AG10803 (cell line): ENCODE results near the gene CCDC74B.
"Not testable (repeated sequence)": the region's sequence is repeated elsewhere in the genome, so short reads cannot be mapped to it uniquely, and the experiment has no call there.

Source experiments
- DNase-seq: peaks from one replicate; pipeline ENCODE4 v3.0.0; 2010; ENCODE audit warnings: low read depth
- H3K4me3 ChIP-seq: 2 replicates; pipeline ENCODE4 v1.5.1; 2011; ENCODE audit warnings: mild to moderate bottlenecking, low read length, control low read depth
- TF ChIP-seq, protein P1 (sequence below): conservative IDR thresholded peaks from 2 replicates; pipeline ENCODE4 v1.5.1; 2011; ENCODE audit warnings: mild to moderate bottlenecking, low read length, control low read depth, inconsistent platforms

CCDC74B gene

GRCh38 chr2:130152816-130153595 is 8.1 kb upstream of the CCDC74B start:
- TF ChIP-seq, protein P1, sequence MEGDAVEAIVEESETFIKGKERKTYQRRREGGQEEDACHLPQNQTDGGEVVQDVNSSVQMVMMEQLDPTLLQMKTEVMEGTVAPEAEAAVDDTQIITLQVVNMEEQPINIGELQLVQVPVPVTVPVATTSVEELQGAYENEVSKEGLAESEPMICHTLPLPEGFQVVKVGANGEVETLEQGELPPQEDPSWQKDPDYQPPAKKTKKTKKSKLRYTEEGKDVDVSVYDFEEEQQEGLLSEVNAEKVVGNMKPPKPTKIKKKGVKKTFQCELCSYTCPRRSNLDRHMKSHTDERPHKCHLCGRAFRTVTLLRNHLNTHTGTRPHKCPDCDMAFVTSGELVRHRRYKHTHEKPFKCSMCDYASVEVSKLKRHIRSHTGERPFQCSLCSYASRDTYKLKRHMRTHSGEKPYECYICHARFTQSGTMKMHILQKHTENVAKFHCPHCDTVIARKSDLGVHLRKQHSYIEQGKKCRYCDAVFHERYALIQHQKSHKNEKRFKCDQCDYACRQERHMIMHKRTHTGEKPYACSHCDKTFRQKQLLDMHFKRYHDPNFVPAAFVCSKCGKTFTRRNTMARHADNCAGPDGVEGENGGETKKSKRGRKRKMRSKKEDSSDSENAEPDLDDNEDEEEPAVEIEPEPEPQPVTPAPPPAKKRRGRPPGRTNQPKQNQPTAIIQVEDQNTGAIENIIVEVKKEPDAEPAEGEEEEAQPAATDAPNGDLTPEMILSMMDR, result no peak
- DNase-seq, result no peak
- H3K4me3 ChIP-seq, result no peak overlapping the region

DNA sequence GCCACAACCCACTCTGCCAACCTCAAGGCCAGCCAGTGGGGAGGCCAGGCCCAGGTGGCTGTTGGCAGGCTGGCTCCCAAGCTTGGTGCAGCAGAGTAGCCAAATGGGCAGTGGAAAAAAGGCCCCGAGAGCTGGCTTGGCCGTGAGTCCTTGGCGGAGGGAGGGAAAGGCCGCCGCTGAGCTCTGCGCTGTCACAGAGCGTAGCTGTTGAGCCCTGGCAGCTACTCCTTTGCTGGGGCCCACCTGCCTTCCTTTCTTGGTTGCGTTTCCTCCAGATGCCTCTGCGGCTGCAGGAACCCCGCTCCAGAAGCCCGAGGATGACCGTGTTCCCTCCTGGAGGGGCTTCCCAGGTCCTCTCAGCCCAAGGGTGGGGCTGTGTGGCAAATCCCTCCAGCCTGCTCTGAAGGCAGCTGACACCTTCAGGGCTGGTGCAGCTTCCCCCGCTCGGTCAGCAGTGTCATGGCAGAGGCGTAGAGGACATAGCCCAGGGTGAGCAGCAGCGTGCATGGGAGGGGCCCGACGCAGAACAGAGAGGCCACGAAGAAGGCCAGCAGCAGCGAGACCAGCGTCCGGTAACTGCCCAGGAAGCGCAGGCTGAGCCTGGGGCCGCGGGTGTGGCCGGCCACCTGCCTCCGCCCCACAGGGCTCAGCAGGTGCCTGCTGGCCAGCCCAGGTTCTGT is 7.4 kb upstream of the CCDC74B start:
- DNase-seq, H3K4me3 ChIP-seq: not testable (repeated sequence)

- H3K4me3 ChIP-seq, DNase-seq: not testable (repeated sequence)
These were observed 6.2 kb upstream of the CCDC74B start for GRCh38 chr2:130151145-130151512.

- H3K4me3 ChIP-seq, result no peak overlapping the region
- TF ChIP-seq, protein P1, result no peak
- no peak for DNase-seq
These were observed 5.6 kb upstream of the CCDC74B start for GRCh38 chr2:130150181-130151144.

GRCh38 chr2:130148515-130148914 is 3.6 kb upstream of the CCDC74B start:
- not testable (repeated sequence) for H3K4me3 ChIP-seq, DNase-seq

DNA sequence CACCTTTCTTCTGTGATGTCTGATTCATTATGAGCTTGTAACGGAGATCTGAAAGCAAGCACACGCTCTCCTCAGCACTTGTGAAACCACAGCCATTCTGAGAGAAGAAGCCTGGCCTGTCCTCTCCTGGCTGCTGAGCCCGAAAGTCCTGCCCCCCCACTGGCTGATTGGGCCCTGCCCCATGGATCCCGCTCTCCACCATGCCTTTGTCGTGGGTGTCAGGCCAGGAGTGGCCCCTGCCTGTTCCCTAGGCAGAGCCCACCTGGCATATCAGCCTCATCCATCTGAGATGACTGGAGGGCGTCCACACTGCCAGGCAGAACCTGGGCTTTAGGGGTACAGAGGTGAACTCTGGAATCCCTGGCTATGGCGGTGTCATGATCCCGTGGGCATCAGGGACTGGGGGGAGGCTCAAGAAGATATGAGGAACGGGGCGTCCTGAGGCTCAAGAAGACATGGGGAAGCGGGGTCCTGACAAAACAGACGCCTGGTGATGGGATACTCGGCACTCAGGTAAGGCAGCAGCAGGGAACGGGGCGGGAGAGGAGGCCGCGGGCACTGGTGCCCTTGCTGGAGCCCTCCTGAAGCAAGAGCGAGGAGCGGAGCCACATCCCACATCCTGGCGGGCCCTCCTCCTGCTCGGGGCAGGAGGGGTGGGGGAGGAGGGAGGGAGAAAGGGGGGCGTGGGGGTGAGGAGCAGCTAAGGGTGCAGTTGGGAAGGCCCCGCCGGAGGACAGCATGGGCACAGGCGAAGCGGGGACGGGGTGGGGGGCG is 1.5 kb downstream of the CCDC74B start:
- not testable (repeated sequence) for DNase-seq
- peak overlapping the region; percentile 55 for H3K4me3 ChIP-seq

DNA sequence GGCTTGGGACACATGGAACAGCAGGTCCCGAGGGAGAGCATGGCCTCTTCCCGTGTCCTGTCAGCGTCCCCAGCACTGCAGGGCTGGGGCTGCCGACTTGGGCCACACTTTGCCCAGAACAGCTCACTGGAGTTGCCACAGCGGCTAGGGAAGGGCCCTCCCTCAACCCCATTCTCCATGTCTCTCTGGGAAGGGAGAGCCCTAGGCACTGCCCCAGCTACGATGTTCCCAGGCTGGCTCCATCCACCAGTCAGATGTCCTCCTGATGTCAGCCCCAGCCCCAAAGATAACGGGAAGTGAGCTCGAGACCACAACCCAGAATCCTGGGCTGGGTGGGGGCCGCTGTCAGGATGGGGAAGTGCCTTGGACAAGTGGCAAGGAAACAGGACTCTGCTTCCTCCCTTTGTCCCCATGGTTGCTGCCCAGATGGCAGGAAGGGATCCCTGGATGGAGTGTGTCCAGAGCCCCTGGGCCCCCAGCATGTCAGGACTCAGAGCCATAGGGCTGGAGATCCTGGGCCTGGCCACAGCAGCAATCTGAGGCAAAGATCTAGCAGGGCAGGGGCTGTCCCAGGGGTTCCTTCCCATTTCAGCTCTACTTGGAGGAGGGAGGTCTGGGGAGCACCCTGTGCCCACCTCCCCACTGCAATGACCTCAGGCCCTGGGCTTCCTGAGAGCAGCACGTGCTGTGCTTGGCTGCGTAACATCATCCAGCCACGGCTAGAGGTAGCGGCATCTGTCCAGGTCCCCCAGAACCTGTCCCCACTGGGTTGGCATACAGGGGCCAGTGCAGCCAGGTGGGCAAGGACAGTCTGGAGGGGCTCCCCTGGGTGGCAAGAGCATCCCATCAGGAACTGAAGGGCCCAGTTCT is 2.3 kb downstream of the CCDC74B start:
- not testable (repeated sequence) for H3K4me3 ChIP-seq, DNase-seq

DNA sequence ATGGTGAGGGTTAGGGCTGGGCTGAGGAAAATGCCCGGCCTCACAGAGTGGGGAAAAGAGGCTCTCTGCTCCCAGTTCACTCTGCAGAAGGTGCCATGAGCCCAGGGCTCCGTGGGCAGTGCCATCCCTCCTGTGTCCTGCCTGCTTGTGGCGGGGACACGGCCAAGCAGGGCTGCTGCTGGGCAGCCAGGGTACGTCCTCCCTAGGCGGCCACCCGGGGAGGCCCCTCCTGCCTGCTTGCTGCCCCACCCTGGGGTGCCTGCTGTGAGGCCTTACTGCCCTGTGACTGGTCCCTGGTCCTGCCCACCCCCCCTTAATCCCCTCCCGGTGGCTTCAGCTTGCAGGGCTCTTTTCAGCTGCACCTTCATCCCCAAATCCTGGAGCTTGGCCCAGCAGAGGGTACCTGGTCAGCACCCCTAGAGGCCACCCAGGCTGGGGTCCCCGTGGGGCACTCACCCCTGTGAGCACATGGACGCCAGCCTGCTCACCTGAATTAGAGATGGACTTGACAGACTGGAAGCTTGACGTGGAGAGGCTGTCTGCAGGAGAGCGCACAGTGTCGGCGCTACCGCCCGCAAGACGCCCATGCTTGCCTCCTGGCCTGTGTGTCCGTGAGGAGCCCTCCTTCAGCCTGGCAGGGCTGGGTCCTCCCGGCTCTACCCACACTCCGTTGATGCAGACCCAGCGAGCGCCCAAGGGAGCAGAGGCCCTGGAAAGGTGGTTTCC is 3.1 kb downstream of the CCDC74B start:
- H3K4me3 ChIP-seq, DNase-seq: not testable (repeated sequence)

DNA sequence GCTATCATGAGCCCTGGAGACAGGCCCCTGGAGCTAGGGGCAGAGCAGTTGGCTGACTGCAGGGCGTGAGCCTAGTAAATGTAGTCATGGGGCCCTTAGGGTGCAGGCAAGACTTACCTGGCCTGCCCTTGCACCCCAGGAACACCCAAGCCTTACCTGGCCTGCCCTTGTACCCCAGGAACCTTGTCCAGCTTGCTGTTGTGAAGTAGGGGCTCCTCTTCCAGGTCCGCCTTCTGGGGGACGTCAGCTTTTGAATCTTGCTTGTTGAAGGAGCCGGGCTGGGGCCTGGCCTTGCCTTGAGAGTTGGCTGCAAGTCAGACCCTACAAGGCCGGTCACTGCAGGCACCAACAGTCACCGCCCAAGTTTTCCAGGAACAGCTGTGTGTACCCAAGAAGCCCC is 3.9 kb downstream of the CCDC74B start:
- not testable (repeated sequence) for H3K4me3 ChIP-seq, DNase-seq

DNA sequence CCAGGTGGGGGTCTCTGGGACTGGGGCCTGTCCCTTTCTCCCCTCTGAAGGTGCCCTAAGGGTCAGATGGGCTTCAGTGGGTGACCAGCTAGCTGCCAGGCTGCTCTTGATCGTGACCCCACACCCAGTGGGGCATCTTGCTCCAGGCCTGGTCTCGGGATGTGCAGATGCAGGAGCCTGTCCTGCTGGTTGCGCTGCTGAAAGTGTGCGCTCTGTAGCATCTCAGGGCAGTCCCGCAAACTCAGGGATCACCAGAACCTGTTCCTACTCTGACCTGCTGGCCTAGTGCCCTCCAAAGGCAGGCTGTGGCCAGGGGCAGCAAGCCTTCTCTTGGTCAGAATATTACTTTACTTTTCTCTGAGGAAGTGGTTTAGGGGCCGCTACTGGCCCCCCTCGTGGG is 4.4 kb downstream of the CCDC74B start:
- not testable (repeated sequence) for H3K4me3 ChIP-seq, DNase-seq

DNA sequence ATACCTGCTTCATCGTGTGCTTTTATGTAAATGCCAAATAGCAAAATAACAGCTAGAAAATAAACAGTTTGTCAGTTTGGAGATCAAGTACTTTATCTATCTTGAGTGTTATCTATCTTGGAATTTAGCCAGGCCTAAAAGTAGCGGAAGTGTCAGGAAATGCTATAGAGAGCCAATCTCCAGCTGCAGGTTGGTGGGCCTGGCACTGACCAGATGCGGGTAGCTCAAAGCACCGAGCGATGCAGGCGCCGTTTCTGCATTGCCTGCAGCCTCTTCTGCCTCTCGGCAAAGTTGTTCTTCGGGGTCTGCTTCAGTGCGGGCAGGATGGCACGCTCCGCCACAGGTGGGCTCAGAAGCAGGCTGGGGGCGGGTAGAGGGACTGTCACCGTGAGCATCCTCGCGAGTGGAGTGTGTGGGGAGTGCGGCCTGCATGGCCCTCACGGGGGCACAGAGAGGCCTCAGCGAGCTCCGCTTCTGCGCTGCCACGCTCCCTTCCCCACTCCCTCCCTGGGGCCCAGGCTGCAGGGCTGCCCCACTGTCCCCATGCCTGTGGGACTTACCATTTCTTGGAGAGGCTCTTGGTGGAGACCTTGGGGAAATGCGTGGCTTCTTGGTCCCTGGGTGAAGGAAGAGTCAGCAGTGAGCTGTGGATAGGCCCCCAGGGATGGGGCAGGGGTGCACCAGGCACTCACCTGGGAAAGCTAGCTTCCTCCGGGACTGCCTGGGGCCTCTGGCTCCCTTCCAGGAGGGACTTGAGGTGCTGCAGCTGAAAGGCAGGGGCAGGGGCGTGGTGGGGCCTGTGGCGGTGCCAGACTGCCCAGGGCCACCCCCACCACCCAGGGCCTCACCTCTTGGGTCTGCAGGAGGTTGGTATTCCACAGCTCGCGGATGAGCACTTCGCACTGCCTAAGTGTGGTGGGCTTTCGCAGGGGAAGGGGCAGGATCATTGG is 5.3 kb downstream of the CCDC74B start:
- DNase-seq, H3K4me3 ChIP-seq: not testable (repeated sequence)

- H3K4me3 ChIP-seq, DNase-seq: not testable (repeated sequence)
These were observed 6.1 kb downstream of the CCDC74B start for GRCh38 chr2:130138841-130139251.

DNA sequence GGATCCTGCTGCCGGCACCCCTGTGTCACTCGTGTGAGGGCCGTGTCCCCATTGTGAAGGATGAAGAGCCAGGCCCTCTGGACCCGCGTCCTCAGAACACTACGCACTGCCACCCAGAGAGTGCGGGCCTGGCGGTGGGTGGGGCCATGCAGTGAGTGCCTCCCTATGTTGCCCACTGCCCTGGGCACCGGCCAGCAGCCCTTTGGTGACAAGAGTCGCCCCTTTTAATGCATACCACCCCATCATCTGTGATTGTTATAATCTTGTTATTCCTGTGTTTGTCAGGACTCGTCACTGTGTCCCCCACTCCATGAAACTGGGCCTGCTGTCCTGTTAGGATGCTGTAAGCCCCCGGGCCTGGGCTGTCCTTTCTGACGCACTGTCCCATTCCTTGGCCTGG is 6.6 kb downstream of the CCDC74B start:
- not testable (repeated sequence) for DNase-seq, H3K4me3 ChIP-seq

DNA sequence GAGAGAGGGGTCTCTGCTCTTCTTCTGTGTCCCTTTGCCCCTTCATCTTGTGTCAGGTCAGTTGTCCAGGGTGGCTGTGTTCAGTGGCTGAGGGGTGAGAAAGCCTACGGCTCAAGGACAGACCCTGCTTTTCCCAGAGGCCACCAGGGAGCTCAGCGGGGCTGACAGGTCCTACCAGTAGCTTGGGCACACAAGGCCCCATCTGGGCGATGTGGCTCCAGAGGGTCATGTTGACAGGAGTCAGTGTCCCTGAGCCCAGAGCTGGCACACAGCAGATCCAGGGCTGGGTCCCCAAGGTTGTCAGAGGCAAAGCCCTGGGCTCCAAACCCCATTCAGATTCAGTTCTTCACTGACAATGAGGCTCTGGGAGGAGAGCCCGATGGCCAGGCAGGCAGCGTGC is 7.8 kb downstream of the CCDC74B start:
- H3K4me3 ChIP-seq, DNase-seq: not testable (repeated sequence)
